ENCODE results near the gene MINK1. TPM values are rescaled to one million over a fixed set of nuclear protein-coding genes. Genes with fewer than 3 reads are reported as not detected.
"Not testable (repeated sequence)": the region's sequence is repeated elsewhere in the genome, so short reads cannot be mapped to it uniquely, and the experiment has no call there.

MINK1 gene
- total RNA-seq, 1 donor from 2014 or later = 67.5 TPM

DNA sequence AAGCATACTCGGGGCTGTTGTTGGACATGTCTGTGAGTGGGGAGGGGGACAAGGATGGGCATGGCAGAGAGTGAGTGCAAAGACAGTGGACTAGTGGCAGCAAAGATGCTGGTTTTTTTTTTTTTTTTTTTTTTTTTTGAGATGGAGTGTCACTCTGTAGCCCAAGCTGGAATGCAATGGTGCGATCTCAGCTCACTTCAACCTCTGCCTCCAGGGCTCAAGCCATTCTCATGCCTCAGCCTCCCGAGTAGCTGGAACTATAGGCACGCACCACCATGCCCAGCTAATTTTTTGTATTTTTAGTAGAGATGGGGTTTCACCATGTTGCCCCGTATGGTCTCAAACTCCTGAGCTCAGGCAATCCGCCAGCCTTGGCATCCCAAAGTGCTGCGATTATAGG, 24.2 kb downstream of the MINK1 start:
- DNase-seq (ENCODE audit: low spot score); H3K27me3 Mint-ChIP-seq (ENCODE audit: insufficient read depth); H3K27ac Mint-ChIP-seq; H3K4me3 Mint-ChIP-seq; H3K9me3 Mint-ChIP-seq; intact Hi-C loops (cut with micrococcal nuclease): not testable (repeated sequence)
- peaks cover 20% of the 10 kb centered on the region for H3K36me3 Mint-ChIP-seq (ENCODE audit: low read depth)
- H3K4me1 Mint-ChIP-seq (ENCODE audit: low read depth) = peaks cover 26% of the 10 kb centered on the region

DNA sequence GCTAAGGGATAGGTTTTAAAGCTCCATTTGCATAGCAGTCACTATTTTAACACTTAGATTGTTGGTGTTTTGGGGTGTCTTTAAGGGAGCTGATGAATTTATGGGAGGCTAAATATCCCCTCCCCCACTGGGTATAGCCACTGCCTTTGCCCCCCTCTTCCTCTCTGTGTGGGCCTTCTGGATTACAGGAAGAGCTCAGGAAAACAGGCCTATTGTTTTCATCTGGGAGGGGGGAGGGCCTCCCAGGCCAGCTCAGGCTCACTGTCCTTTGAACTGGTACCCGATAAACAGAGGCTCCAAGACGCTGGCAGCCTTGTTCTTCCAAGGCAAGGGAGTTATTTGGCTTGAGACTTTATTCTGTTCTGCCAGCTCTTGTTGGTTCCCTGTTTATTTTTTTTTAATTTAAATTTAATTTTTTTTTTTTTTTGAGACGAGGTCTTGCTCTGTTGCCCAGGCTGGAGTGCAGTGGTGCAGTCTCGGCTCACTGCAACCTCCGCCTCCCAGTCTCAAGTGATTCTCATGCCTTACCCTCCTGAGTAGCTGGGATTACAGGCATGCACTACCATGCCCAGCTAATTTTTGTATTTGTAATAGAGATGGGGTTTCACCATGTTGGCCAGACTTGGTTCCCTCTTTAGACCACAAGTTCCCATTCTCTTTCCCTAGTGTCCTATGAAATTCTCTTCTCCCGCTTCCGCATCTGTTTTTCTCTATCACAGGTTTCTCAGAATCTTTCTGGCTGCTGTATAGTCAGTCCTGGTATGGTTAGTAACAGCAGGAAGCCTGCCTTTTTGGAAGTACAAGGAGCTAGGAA, 25.1 kb downstream of the MINK1 start:
- DNase-seq (ENCODE audit: low spot score) = no peak
- Mint-ChIP-seq H3K27ac (no peak overlapping the region), H3K9me3 (no peaks in the 10 kb centered on the region), H3K36me3 (ENCODE audit: low read depth) (peaks cover 20% of the 10 kb centered on the region), H3K27me3 (ENCODE audit: insufficient read depth) (no peaks in the 10 kb centered on the region), H3K4me1 (ENCODE audit: low read depth) (peaks cover 24% of the 10 kb centered on the region), H3K4me3 (no peak overlapping the region)
- intact Hi-C loops (cut with micrococcal nuclease) = no loop called here

DNA sequence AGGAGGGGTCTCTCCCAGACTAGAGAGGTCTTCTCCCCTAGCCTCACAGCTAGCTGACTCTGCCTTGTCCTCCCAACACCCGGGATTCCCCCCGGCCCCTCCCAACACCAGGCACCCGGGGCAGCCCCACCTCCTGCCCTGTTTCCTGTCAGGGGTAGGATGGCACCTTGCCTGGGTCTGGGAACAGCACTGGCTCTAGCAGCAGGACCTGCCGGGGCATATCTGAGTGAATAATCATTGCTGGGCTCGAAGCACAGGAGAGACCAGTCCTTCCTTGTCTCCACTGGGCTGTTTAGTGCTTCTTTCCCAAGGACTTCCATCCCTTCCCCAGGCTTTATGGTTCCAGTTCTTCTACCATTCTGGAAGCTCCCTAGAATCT, 25.7 kb downstream of the MINK1 start:
- Mint-ChIP-seq H3K27me3 (ENCODE audit: insufficient read depth) (no peaks in the 10 kb centered on the region), H3K4me3 (no peak overlapping the region), H3K9me3 (no peaks in the 10 kb centered on the region), H3K36me3 (ENCODE audit: low read depth) (peaks cover 20% of the 10 kb centered on the region), H3K4me1 (ENCODE audit: low read depth) (peaks cover 24% of the 10 kb centered on the region), H3K27ac (no peak overlapping the region)
- intact Hi-C loops (cut with micrococcal nuclease) = no loop called here
- DNase-seq (ENCODE audit: low spot score) = no peak

DNA sequence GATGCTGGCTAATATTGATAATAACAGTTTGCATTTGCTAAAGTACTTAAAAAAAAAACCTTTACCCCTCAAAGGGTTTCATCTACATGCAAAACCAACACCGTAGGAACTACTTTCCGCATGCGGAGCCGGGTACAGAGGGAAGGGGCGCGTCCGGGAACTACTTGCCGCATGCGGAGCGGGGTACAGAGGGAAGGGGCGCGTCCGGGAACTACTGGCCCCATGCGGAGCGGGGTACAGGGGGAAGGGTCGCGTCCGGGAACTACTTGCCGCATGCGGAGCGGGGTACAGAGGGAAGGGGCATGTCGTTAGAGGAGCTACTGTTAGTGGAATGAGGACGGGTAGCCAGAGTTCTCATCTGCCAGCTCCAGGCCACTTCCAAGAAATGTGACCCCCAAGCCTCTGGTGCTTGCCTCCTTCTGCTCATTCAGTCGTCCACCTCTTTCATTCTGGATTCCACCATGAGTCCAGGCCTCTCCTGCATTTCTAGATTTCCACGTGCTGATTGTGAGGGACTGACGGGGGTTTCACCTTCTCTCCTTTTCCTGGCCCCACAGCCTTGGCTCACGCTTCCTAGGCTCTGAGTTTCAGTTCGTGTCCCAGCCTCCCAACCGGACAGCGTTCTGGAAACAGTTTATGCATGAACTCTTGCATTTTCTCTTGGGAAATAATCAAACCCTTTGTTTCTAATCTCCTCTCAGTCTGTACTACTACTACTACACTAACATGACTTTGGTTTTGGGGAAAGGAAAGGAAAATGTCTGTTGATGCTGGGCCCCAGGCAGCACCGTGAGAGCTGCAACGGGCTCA, 26.9 kb downstream of the MINK1 start:
- Mint-ChIP-seq H3K4me3 (no peak overlapping the region), H3K4me1 (ENCODE audit: low read depth) (peaks cover 16% of the 10 kb centered on the region), H3K9me3 (no peaks in the 10 kb centered on the region), H3K27ac (no peak overlapping the region), H3K27me3 (ENCODE audit: insufficient read depth) (no peaks in the 10 kb centered on the region), H3K36me3 (ENCODE audit: low read depth) (peaks cover 19% of the 10 kb centered on the region)
- DNase-seq (ENCODE audit: low spot score) = no peak
- intact Hi-C loops (cut with micrococcal nuclease) = no loop called here

DNA sequence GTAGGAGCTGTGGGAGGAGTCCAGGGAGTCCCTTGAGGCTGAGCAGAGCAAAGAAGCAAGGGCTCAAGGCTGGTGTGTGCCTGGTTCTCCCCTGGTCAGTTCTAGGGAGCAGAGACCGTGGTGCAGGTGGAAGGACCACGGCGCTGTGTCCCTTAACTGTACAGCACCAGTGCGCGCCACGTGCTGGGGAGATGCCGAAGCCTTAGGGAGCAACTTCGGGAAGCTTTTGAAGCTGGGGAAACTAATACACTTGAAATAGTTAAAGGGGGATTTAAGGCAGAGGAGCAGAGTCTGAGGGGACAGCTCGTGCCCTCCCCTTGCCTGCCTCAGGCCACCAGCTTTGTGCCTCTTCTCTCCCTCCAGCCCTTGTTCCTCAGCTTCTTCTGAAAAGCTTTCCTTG, 27.5 kb downstream of the MINK1 start:
- Mint-ChIP-seq H3K9me3 (no peaks in the 10 kb centered on the region), H3K27me3 (ENCODE audit: insufficient read depth) (no peaks in the 10 kb centered on the region), H3K4me3 (no peak overlapping the region), H3K27ac (no peak overlapping the region), H3K36me3 (ENCODE audit: low read depth) (peaks cover 19% of the 10 kb centered on the region), H3K4me1 (ENCODE audit: low read depth) (peaks cover 16% of the 10 kb centered on the region)
- DNase-seq (ENCODE audit: low spot score) = no peak
- intact Hi-C loops (cut with micrococcal nuclease) = no loop called here

DNA sequence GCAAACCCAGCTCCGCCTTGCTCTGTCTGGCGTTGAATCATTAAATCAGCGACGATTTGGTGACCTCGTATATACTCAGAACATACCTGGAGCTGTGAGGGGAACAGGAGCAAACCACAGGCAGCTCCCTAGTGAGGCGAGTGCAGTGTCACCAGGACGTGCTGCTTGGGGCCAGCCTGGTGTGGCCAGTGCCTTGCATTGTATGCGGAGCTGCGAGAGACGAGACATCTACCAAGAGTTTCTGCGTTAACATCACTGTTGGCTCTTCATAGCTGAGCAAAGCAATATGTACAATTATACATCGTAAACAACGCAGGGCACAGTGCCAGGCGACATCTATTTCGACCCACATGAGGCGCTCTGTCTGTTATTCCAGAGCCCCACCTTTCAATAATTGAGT, 27.9 kb downstream of the MINK1 start:
- no peaks in the 10 kb centered on the region for H3K9me3 Mint-ChIP-seq
- intact Hi-C loops (cut with micrococcal nuclease) = no loop called here
- no peak for DNase-seq (ENCODE audit: low spot score)
- peaks cover 17% of the 10 kb centered on the region for H3K36me3 Mint-ChIP-seq (ENCODE audit: low read depth)
- H3K27ac Mint-ChIP-seq = no peak overlapping the region
- no peaks in the 10 kb centered on the region for H3K27me3 Mint-ChIP-seq (ENCODE audit: insufficient read depth)
- peaks cover 16% of the 10 kb centered on the region for H3K4me1 Mint-ChIP-seq (ENCODE audit: low read depth)
- H3K4me3 Mint-ChIP-seq = no peak overlapping the region

DNA sequence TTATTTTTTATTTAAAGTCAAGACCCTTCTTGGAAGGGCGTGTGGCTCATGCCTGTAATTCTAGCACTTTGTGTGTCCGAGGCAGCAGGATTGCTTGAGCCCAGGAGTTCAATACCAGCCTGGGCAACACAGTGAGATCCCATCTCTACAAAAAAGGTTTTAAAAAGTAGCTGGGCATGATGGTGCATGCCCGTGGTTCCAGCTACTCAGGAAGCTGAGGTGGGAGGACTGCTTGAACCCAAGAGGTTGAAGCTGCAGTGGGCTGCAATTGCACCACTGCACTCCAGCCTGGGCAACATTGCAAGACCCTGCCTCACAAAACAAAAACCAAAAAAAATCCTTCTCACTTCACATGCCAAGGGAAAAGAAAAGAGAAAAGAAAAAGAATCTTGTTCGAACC, 29.6 kb downstream of the MINK1 start:
- peaks cover 13% of the 10 kb centered on the region for H3K4me1 Mint-ChIP-seq (ENCODE audit: low read depth)

DNA sequence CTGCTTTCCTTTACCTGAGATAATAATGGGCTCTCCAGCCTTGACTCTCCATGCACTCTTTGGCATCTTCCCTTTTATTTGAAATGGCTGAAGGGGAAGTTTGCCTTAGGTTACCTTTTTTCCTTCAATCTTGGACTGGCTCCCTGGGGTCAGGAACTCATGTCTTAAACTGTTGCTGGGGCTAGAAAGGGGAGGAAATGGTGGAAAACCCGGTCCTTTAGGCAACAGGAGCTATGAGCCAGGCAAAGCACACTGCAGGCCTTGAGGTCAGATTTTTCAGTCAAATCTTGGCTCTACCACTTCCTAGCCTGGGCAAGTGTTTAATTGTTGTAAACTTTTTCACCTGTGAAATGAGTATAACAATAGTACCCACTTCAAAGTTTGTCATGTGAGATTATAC, 30.2 kb downstream of the MINK1 start:
- H3K4me1 Mint-ChIP-seq (ENCODE audit: low read depth) = peaks cover 10% of the 10 kb centered on the region
- no peaks in the 10 kb centered on the region for H3K27me3 Mint-ChIP-seq (ENCODE audit: insufficient read depth)
- no peaks in the 10 kb centered on the region for H3K9me3 Mint-ChIP-seq
- no peak overlapping the region for H3K4me3 Mint-ChIP-seq
- peaks cover 6% of the 10 kb centered on the region for H3K36me3 Mint-ChIP-seq (ENCODE audit: low read depth)
- DNase-seq (ENCODE audit: low spot score) = no peak
- no peak overlapping the region for H3K27ac Mint-ChIP-seq
- intact Hi-C loops (cut with micrococcal nuclease) = no loop called here

More for the DNA sequence above, 29.6 kb downstream of the MINK1 start:
- Mint-ChIP-seq H3K4me3 (no peak overlapping the region), H3K9me3 (no peaks in the 10 kb centered on the region), H3K36me3 (ENCODE audit: low read depth) (peaks cover 8% of the 10 kb centered on the region), H3K27ac (no peak overlapping the region), H3K27me3 (ENCODE audit: insufficient read depth) (no peaks in the 10 kb centered on the region)
- DNase-seq (ENCODE audit: low spot score) = no peak
- intact Hi-C loops (cut with micrococcal nuclease) = no loop called here

DNA sequence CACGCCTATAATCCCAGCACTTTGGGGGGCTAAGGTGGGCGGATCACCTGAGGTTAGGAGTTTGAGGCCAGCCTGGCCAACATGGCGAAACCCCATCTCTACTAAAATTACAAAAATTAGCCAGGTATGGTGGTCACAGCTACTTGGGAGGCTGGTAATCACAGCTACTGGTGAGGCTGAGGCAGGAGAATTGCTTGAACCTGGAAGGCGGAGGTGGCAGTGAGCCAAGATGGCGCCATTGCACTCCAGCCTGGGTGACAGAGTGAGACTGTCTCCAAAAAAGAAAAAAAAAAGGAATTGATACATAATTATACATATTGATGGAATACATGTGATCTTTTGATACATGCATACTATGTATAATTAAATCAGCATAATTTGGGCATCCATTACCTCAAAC, 34.4 kb downstream of the MINK1 start:
- intact Hi-C loops (cut with micrococcal nuclease); H3K4me3 Mint-ChIP-seq; H3K4me1 Mint-ChIP-seq (ENCODE audit: low read depth); H3K36me3 Mint-ChIP-seq (ENCODE audit: low read depth); DNase-seq (ENCODE audit: low spot score); H3K27me3 Mint-ChIP-seq (ENCODE audit: insufficient read depth); H3K27ac Mint-ChIP-seq; H3K9me3 Mint-ChIP-seq: not testable (repeated sequence)

DNA sequence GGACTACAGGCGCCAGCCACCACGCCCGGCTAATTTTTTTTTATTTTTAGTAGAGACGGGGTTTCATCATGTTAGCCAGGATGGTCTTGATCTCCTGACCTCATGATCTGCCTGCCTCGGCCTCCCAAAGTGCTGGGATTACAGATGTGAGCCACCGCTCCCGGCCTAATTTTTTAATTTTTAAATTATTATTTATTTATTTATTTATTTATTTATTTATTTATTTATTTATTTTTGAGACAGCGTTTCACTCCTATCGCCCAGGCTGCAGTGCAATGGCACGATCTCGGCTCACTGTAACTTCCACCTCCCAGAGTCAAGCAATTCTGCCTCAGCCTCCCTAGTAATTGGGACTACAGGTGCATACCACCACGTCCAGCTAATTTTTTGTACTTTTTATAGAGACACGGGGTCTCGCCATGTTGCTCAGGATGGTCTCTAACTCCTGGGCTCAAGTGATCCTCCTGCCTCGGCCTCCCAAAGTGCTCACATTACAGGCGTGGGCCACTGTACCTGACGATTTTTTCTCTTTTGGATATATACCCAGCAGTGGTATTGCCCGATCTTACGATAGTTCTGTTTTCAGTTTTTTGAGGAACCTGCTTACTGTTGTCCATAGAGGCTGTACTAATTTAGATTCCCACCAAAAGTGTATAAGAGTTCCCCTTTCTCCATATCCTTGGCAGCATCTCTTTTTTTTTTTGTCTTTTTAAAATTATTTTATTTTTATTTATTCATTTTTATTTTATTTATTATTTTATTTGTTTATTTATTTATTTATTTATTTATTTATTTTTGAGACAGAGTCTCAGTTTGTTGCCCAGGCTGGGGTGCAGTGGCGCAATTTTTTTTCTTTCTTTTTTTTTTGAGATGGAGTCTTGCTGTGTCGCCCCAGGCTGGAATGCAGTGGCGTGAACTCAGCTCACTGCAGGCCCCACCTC, 36.2 kb downstream of the MINK1 start:
- H3K4me1 Mint-ChIP-seq (ENCODE audit: low read depth); H3K27me3 Mint-ChIP-seq (ENCODE audit: insufficient read depth); DNase-seq (ENCODE audit: low spot score); H3K9me3 Mint-ChIP-seq; H3K27ac Mint-ChIP-seq; intact Hi-C loops (cut with micrococcal nuclease); H3K4me3 Mint-ChIP-seq: not testable (repeated sequence)
- peaks cover 11% of the 10 kb centered on the region for H3K36me3 Mint-ChIP-seq (ENCODE audit: low read depth)

DNA sequence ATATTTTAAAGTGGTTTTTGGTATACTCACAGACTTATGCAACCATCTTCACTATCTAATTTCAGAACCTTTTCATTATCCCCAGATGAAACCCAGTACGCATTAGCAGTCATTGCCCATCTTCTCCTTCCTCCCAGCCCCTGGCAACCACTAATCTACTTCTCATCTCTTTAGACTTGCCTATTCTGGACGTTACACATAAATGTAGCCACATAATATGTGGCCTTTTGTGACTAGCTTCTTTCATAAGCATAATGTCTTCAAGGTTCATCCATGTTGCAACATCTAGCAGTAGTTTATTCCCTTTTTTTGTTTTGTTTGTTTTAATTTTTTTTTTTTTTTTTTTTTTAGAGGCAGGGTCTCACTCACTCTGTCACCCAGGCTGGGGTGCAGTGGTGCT, 37.7 kb downstream of the MINK1 start:
- no peaks in the 10 kb centered on the region for H3K27me3 Mint-ChIP-seq (ENCODE audit: insufficient read depth)
- H3K27ac Mint-ChIP-seq = no peak overlapping the region
- peaks cover 4% of the 10 kb centered on the region for H3K4me1 Mint-ChIP-seq (ENCODE audit: low read depth)
- DNase-seq (ENCODE audit: low spot score) = no peak
- no peaks in the 10 kb centered on the region for H3K9me3 Mint-ChIP-seq
- intact Hi-C loops (cut with micrococcal nuclease) = no loop called here
- peaks cover 8% of the 10 kb centered on the region for H3K36me3 Mint-ChIP-seq (ENCODE audit: low read depth)
- H3K4me3 Mint-ChIP-seq = no peak overlapping the region

DNA sequence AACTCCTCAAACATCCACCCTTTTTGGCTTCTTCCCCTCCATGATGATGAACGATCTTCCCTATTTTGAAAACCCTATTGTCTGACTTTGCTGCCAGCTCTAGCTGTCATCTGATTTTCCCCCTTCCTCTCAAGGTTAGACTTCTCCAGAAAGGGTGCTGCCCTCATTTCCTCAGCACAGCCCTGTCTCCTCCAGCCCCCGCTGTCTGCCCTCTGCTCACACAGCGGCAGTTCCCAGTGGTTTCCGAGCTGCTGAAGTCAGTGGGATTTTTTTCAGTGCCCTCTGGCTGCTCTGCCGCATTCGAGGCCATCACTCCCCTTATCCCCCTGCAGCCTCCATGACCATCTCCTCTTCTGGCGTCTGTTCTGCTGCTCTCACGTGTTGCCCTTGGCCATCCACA, 39.6 kb downstream of the MINK1 start:
- Mint-ChIP-seq H3K4me3 (no peak overlapping the region), H3K36me3 (ENCODE audit: low read depth) (peaks cover 10% of the 10 kb centered on the region), H3K4me1 (ENCODE audit: low read depth) (peaks cover 4% of the 10 kb centered on the region), H3K27ac (no peak overlapping the region), H3K9me3 (no peaks in the 10 kb centered on the region), H3K27me3 (ENCODE audit: insufficient read depth) (no peaks in the 10 kb centered on the region)
- intact Hi-C loops (cut with micrococcal nuclease) = no loop called here
- DNase-seq (ENCODE audit: low spot score) = no peak
